ENCODE results near the gene DHX38.

DNA sequence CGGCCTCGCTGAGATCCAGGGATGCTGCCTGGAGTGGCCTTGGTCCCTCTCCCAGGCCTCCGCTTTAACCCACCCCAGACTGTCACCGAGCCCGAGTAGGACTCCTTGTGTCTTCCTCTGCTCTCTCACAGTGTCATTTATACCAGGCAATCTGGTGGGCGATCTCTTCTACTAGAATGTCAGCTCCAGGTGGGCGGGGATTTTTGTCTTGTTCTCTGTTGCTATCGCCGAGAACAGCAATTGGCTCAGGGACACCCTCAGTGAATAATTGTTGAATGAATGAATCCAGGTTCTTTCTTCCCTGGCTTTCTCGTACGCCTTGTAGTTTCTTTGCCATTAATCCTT lies 591 bp downstream of the DHX38 start:
- TF ChIP-seq TEAD4 (IDR thresholded peaks at IDR 0.05) = no peak
- TF ChIP-seq TCF12 (IDR thresholded peaks at IDR 0.05; ENCODE audit: low read depth) = no peak
- no peak for TF ChIP-seq RAD21 (IDR thresholded peaks at IDR 0.05; ENCODE audit: low read depth)
- TF ChIP-seq NFIC (IDR thresholded peaks at IDR 0.05) = no peak
- TF ChIP-seq, protein P1, sequence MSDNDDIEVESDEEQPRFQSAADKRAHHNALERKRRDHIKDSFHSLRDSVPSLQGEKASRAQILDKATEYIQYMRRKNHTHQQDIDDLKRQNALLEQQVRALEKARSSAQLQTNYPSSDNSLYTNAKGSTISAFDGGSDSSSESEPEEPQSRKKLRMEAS (IDR thresholded peaks at IDR 0.05) = no peak
- TF ChIP-seq, protein P2, sequence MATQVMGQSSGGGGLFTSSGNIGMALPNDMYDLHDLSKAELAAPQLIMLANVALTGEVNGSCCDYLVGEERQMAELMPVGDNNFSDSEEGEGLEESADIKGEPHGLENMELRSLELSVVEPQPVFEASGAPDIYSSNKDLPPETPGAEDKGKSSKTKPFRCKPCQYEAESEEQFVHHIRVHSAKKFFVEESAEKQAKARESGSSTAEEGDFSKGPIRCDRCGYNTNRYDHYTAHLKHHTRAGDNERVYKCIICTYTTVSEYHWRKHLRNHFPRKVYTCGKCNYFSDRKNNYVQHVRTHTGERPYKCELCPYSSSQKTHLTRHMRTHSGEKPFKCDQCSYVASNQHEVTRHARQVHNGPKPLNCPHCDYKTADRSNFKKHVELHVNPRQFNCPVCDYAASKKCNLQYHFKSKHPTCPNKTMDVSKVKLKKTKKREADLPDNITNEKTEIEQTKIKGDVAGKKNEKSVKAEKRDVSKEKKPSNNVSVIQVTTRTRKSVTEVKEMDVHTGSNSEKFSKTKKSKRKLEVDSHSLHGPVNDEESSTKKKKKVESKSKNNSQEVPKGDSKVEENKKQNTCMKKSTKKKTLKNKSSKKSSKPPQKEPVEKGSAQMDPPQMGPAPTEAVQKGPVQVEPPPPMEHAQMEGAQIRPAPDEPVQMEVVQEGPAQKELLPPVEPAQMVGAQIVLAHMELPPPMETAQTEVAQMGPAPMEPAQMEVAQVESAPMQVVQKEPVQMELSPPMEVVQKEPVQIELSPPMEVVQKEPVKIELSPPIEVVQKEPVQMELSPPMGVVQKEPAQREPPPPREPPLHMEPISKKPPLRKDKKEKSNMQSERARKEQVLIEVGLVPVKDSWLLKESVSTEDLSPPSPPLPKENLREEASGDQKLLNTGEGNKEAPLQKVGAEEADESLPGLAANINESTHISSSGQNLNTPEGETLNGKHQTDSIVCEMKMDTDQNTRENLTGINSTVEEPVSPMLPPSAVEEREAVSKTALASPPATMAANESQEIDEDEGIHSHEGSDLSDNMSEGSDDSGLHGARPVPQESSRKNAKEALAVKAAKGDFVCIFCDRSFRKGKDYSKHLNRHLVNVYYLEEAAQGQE (IDR thresholded peaks at IDR 0.05; ENCODE audit: low read depth) = no peak
- no peak for TF ChIP-seq CEBPB (IDR thresholded peaks at IDR 0.05)
- no peak for TF ChIP-seq EP300 (IDR thresholded peaks at IDR 0.05; ENCODE audit: borderline replicate concordance)
- TF ChIP-seq, protein P3, sequence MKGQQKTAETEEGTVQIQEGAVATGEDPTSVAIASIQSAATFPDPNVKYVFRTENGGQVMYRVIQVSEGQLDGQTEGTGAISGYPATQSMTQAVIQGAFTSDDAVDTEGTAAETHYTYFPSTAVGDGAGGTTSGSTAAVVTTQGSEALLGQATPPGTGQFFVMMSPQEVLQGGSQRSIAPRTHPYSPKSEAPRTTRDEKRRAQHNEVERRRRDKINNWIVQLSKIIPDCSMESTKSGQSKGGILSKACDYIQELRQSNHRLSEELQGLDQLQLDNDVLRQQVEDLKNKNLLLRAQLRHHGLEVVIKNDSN (IDR thresholded peaks at IDR 0.05) = no peak
- TF ChIP-seq YY1 (IDR thresholded peaks at IDR 0.05; ENCODE audit: low read depth) = no peak
- no peak for TF ChIP-seq ZBTB7A (IDR thresholded peaks at IDR 0.05; ENCODE audit: low read depth)
- no peak for TF ChIP-seq TAF1 (IDR thresholded peaks at IDR 0.05; ENCODE audit: low read depth)

All from Ishikawa (cell line).